SK-N-SH (cell line): ENCODE measurements around the gene SYT14.

Experiments used
- CTCF ChIP-seq: fragments of 200-600 bp; sonication (generic); IDR thresholded peaks from 2 replicates; pipeline ENCODE4 v1.6.1; 2017; ENCODE audit warnings: antibody characterized with exemption, mild to moderate bottlenecking, moderate library complexity
- JUND ChIP-seq: IDR thresholded peaks from 2 replicates; pipeline ENCODE4 v1.4.0; 2012
- POLR2AphosphoS5 ChIP-seq: IDR thresholded peaks from 2 replicates; pipeline ENCODE4 v1.6.1; 2012; ENCODE audit warnings: low read depth, low read length
- SMC3 ChIP-seq: IDR thresholded peaks from 2 replicates; pipeline ENCODE4 v1.6.1; 2012; ENCODE audit warnings: low read depth, low read length, improper control_type of control experiment
- TF ChIP-seq, protein P1 (sequence below): IDR thresholded peaks from 2 replicates; pipeline ENCODE4 v1.4.0; 2012; ENCODE audit warnings: low read depth, borderline replicate concordance

DNA sequence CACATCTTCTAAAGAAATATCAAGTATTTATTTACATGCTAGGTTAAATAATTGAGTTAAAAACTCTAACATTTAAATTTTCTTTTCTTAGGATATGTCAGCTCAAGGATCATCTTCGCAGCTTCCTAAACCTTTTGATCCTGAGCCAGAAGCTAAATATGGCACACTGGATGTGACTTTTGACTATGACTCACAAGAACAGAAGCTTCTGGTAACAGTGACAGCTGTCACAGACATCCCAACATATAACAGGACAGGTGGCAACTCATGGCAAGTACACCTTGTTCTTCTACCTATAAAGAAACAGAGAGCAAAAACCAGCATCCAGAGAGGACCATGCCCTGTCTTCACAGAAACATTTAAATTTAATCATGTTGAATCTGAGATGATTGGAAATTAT lies 161.9 kb downstream of the SYT14 start:
- TF ChIP-seq POLR2AphosphoS5 (no peak), SMC3 (no peak), CTCF (no peak), JUND (no peak)
- TF ChIP-seq, protein P1, sequence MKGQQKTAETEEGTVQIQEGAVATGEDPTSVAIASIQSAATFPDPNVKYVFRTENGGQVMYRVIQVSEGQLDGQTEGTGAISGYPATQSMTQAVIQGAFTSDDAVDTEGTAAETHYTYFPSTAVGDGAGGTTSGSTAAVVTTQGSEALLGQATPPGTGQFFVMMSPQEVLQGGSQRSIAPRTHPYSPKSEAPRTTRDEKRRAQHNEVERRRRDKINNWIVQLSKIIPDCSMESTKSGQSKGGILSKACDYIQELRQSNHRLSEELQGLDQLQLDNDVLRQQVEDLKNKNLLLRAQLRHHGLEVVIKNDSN: no peak
